NCI-H526 treated with DMSO at 0.1 percent for 48 hours (cell line): ENCODE data around the gene NPBWR2.

Source experiments
- DNase-seq: peaks from one replicate; lab custom pipeline; 2025; lab: John Stamatoyannopoulos, UW

Gene NPBWR2

DNA sequence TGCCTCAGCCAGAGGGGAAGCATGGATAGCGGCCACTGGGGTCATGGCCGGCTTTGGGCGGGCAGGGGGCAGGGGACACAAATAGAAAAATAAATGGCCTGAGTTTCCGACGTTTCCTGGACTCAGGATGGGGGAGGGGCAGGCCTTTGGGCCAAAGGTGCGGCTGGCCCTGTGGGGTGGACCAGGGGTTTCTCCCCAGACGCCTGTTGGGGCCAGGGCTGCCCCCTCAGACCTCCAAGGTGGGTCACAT is 50.8 kb downstream of the NPBWR2 start:
- DNase-seq = no peak

DNA sequence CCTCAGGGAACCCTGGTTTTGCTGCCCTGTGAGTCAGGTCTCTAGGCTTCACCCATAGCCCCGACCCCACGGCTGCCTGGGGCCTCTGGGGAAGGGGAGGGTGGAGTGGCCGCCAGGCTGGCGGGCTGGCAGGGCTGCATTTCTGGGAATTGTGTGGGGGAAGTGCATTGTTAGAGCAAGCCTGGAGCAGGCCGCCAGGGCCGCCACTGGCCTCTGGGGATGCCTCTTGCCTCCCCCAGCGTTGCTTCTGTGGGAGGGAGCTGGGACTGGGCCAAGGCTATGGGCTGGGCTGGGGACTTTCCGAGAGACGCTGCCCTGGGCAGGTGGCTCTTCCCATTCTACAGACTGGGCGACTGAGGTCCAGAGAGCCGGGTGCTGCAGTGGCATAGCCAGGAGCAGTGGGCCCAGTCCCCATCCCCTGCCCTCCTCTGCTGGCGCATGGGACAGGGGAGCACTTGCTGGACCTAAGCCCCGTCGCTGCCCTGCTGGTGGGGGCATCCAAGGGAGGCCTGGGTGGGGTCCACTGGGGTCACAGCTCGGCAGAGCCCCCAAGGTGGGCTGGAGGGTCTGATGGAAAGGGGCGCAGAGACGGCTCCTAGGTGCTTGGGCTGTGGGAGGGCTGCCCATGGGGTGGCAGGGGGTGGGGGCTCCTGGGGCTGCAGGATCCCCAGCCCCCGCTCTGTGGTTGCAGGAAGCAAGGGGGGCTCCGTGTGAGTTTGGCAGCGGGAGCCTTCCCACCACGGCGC is 51.3 kb downstream of the NPBWR2 start:
- DNase-seq = no peak

DNA sequence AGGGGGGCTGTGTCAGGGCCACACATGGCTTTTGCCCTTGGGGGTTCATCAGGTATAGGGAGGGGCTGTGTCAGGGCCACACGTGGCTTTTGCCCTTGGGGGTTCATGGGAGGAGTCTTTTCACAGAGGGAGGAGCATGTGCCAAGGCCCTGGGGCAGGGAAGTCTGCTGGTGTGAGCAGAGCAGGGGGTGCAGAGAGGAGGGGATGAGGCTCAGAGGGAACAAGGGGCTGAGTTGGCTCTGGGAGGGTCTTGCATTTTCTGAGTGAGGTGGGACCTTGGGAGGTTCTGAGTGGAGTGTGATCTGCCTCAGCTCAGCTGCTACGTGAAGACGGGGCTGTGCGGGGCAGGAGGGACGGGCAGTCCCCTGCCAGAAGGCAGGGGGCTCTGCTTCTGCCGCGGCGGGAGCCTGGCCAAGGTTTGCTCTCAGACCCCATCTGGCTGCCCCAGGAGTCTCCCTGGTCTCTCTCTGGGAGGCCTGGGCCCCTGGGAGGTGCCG is 51.9 kb downstream of the NPBWR2 start:
- DNase-seq = no peak

DNA sequence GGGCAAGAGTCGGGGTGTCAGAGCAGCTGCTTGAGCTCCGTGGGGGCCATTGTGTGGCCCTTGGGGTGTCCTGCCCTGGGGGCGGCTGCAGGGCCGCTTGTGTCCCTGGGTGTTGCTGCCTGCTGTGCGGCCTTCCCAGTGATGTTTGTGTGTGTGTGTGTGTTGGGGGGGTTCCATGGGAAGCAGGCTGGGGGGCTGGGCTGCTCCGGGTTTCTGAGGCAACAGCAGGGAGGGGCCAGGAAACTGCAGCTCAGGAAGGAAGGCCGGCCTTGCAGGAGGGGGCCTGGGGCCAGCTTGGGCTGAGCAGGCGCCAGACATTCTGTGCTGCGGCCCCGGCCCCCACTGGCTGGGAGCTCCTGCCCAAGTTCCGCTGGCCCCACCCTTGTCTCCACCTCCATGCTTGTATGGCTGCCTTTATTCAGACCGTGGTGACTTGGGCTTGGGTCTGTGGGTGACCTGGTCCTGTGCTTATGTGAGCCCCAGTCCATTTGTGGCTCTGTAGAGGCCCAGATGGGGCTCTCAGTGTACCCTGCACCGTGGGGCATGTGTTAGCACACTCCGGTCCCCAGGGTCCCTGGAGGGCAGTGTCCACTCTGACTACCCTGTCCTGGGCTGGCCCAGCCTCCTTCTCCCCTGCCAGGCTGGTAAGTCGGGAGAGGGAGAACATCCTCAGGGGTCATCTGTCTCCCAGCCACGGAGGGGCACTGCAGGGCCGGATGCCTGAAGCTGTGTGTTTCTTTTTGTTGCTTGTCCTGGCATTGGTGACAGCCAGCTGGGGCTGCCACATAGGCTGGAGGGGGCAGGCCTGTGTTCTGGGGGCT is 53.3 kb downstream of the NPBWR2 start:
- no peak for DNase-seq
